Ishikawa (cell line): ENCODE data around the gene NPY2R.

Experiments
- CEBPB ChIP-seq: IDR thresholded peaks from 2 replicates; pipeline ENCODE4 v1.6.1; 2012
- CREB1 ChIP-seq: IDR thresholded peaks from 2 replicates; pipeline ENCODE4 v1.6.1; 2012; ENCODE audit warnings: low read depth
- EGR1 ChIP-seq: IDR thresholded peaks from 2 replicates; pipeline ENCODE4 v1.6.1; 2012
- EP300 ChIP-seq: IDR thresholded peaks from 2 replicates; pipeline ENCODE4 v1.6.1; 2012; ENCODE audit warnings: borderline replicate concordance
- FOXM1 ChIP-seq: IDR thresholded peaks from 2 replicates; pipeline ENCODE4 v1.6.1; 2012; ENCODE audit warnings: low read depth, borderline replicate concordance
- NFIC ChIP-seq: IDR thresholded peaks from 2 replicates; pipeline ENCODE4 v1.6.1; 2012
- RAD21 ChIP-seq: IDR thresholded peaks from 2 replicates; pipeline ENCODE4 v1.6.1; 2012; ENCODE audit warnings: low read depth
- TAF1 ChIP-seq: IDR thresholded peaks from 2 replicates; pipeline ENCODE4 v1.6.1; 2012; ENCODE audit warnings: low read depth, mild to moderate bottlenecking
- TCF12 ChIP-seq: IDR thresholded peaks from 2 replicates; pipeline ENCODE4 v1.6.1; 2012; ENCODE audit warnings: low read depth
- TEAD4 ChIP-seq: IDR thresholded peaks from 2 replicates; pipeline ENCODE4 v1.6.1; 2012
- YY1 ChIP-seq: IDR thresholded peaks from 2 replicates; pipeline ENCODE4 v1.6.1; 2012; ENCODE audit warnings: low read depth
- ZBTB7A ChIP-seq: IDR thresholded peaks from 2 replicates; pipeline ENCODE4 v1.6.1; 2012; ENCODE audit warnings: low read depth
- TF ChIP-seq, protein P1 (sequence below): IDR thresholded peaks from 2 replicates; pipeline ENCODE4 v1.6.1; 2012; ENCODE audit warnings: low read depth, mild to moderate bottlenecking
- TF ChIP-seq, protein P2 (sequence below): IDR thresholded peaks from 2 replicates; pipeline ENCODE4 v1.6.1; 2012
- TF ChIP-seq, protein P3 (sequence below): IDR thresholded peaks from 2 replicates; pipeline ENCODE4 v1.6.1; 2012

Gene NPY2R

DNA sequence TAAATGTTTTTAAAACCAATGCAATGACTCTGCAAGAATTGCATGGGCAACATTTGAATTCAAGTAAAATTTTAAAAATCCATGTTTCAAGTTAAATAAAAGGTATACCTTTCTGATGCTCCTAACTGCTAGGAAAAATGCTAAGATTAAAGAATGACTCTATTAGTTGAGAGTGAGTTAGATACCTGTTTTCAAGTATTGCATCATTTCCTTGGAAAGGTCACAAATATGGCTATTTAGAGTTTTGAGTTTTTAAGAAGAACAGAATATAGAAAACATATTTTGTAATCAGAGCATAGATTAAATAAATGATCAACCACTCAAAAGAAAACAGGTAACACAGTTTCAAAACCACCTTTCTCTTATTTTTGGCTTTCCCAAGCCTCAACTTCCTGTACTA, 18.3 kb upstream of the NPY2R start:
- TF ChIP-seq, protein P1, sequence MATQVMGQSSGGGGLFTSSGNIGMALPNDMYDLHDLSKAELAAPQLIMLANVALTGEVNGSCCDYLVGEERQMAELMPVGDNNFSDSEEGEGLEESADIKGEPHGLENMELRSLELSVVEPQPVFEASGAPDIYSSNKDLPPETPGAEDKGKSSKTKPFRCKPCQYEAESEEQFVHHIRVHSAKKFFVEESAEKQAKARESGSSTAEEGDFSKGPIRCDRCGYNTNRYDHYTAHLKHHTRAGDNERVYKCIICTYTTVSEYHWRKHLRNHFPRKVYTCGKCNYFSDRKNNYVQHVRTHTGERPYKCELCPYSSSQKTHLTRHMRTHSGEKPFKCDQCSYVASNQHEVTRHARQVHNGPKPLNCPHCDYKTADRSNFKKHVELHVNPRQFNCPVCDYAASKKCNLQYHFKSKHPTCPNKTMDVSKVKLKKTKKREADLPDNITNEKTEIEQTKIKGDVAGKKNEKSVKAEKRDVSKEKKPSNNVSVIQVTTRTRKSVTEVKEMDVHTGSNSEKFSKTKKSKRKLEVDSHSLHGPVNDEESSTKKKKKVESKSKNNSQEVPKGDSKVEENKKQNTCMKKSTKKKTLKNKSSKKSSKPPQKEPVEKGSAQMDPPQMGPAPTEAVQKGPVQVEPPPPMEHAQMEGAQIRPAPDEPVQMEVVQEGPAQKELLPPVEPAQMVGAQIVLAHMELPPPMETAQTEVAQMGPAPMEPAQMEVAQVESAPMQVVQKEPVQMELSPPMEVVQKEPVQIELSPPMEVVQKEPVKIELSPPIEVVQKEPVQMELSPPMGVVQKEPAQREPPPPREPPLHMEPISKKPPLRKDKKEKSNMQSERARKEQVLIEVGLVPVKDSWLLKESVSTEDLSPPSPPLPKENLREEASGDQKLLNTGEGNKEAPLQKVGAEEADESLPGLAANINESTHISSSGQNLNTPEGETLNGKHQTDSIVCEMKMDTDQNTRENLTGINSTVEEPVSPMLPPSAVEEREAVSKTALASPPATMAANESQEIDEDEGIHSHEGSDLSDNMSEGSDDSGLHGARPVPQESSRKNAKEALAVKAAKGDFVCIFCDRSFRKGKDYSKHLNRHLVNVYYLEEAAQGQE: no peak
- TF ChIP-seq ZBTB7A (no peak), TAF1 (no peak), RAD21 (no peak)
- TF ChIP-seq, protein P2, sequence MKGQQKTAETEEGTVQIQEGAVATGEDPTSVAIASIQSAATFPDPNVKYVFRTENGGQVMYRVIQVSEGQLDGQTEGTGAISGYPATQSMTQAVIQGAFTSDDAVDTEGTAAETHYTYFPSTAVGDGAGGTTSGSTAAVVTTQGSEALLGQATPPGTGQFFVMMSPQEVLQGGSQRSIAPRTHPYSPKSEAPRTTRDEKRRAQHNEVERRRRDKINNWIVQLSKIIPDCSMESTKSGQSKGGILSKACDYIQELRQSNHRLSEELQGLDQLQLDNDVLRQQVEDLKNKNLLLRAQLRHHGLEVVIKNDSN: no peak

GRCh38 chr4:155197757-155198156, 10.7 kb upstream of the NPY2R start:
- TF ChIP-seq CEBPB (no peak), NFIC (no peak), YY1 (no peak), TCF12 (no peak), EGR1 (no peak), RAD21 (no peak), ZBTB7A (no peak)

- TF ChIP-seq TAF1 (no peak), ZBTB7A (no peak), EP300 (no peak)
Observed at GRCh38 chr4:155207534-155208257, 740 bp upstream of the NPY2R start.

GRCh38 chr4:155220025-155220424, 11.6 kb downstream of the NPY2R start:
- no peak for TF ChIP-seq RAD21
- TF ChIP-seq CEBPB: 0 out of 2 replicates have a peak, but pooled peaks have one; percentile 51

DNA sequence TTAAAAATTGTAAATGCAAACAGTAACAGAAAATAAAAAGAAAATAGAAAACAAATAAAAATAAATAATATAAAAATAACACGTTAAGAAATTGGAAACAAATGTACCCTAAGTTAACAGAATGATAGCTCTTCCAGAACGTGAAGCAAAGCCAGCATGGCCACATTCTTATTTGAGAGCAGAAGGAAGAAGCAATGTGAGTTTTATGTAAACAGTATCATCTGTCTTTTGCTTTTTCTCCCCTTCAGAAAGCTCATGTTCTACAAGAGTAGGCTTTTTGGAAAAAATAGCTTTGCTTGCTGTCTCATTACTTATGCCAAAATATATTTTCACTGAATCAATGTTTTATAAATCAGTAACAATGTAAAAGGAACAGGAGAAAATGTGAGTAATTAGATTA, 18.7 kb downstream of the NPY2R start:
- TF ChIP-seq NFIC (no peak), YY1 (no peak), CREB1 (no peak), ZBTB7A (no peak), FOXM1 (no peak)

- no peak for TF ChIP-seq TEAD4
- TF ChIP-seq FOXM1: no peak
- TF ChIP-seq, protein P3, sequence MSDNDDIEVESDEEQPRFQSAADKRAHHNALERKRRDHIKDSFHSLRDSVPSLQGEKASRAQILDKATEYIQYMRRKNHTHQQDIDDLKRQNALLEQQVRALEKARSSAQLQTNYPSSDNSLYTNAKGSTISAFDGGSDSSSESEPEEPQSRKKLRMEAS: no peak
- no peak for TF ChIP-seq EGR1
- no peak for TF ChIP-seq NFIC
- TF ChIP-seq, protein P2: no peak
- no peak for TF ChIP-seq RAD21
Observed at GRCh38 chr4:155228713-155229112, 20.3 kb downstream of the NPY2R start.

GRCh38 chr4:155232432-155232831, 24.0 kb downstream of the NPY2R start:
- TF ChIP-seq TEAD4 (no peak), YY1 (no peak), EGR1 (no peak), FOXM1 (no peak), CREB1 (no peak), NFIC (no peak), TCF12 (no peak)
- TF ChIP-seq, protein P2: no peak
- TF ChIP-seq, protein P3: no peak

DNA sequence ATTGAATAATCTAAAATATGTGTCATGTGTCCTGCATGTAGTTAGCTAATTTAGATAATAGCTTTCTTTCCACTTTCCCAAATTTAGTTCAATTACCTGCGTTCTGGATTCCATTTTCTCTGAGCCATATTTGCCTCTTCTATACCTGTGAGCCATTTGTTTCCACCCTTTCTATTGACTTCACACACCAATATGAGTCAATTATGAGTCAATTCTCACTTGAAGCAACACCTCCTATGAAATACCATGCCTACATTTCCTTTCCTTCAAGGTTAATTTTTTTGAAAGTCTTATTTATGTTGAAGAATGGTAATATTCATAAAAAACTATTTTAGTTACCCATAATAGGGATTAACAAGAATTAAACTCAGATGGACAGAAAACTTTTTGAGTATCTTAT, 25.8 kb downstream of the NPY2R start:
- TF ChIP-seq TEAD4 (no peak), EGR1 (no peak), YY1 (no peak)

DNA sequence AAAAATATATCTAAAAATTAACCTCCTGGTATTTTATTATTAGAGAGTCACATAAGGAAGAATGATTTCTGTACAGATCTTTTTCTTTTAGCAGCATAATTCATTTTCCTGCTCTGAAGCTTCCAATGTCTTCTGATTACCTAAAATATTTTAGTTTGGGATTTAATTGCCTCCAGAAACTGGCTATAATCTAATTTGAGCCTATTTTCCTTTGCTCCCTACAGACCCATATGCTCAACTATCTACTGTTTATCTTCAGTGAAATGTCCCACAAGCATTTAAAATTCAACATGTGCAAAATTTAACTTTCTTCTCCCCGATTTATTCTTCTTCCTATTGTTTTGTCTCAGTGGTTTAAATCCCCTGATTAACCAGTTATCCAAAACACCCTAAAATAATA, 29.1 kb downstream of the NPY2R start:
- TF ChIP-seq CEBPB (no peak), YY1 (no peak), RAD21 (no peak)
